ENCODE data around the gene PLTP. TPM values are rescaled to one million over a fixed set of nuclear protein-coding genes. Genes with fewer than 3 reads are reported as not detected.

The PLTP gene
- total and polyA plus RNA-seq, 7 experiments from 2014 or later, result 0.31 to 0.44 (median 0.37) TPM; not detected in 3

GRCh38 chr20:45938727-45939438 lies 26.9 kb upstream of the PLTP start:
- H3K36me3 Mint-ChIP-seq, result peaks cover 12 to 31% (median 17%) of the 10 kb centered on the region in 5 donors
- no peaks in the 10 kb centered on the region for H3K9me3 Mint-ChIP-seq
- ATAC-seq (no peak), DNase-seq (no peak)
- H3K27ac Mint-ChIP-seq, result peak overlapping the region in 3 of 9 donors; percentile 6 to 82 (median 70)
- H3K27me3 Mint-ChIP-seq, result no peaks in the 10 kb centered on the region
- POLR2A ChIA-PET, result interaction anchor here (0.8 to 6.8 kb wide), 6 partner anchors 9 to 748 kb away, joined by 3 to 174 read pairs (median 4); partner anchors contain the start of gene ZNF335
- H3K4me1 Mint-ChIP-seq, result peaks cover 8 to 33% (median 27%) of the 10 kb centered on the region in 7 donors
- H3K9me3 ChIP-seq (ENCODE audit: control insufficient read depth in 2 of 3, low read length in 3 of 3), result no peaks in the 10 kb centered on the region
- H3K4me3 ChIP-seq (ENCODE audit: low read length), result no peak overlapping the region
- H3K27me3 ChIP-seq (ENCODE audit: control insufficient read depth in 2 of 2, insufficient read depth in 2 of 2, low read length in 2 of 2), result no peaks in the 10 kb centered on the region
- peak overlapping the region in 1 of 10 donors; percentile 27 for H3K4me3 Mint-ChIP-seq
- peaks cover 6 to 15% of the 10 kb centered on the region in 2 donors for H3K4me1 ChIP-seq (ENCODE audit: control insufficient read depth in 2 of 2, insufficient read depth in 2 of 2, low read length in 2 of 2)
- intact Hi-C loops (cut with micrococcal nuclease), result loop anchor here in 1 of 2 donors (10.0 kb wide), 1 partner anchor 144 kb away; the partner anchor contains the start of genes DNTTIP1 and WFDC3
- CTCF ChIA-PET, result interaction anchor here (7.9 kb wide), 1 partner anchor 32 kb away, joined by 54 read pairs; the partner anchor contains the start of gene ZNF335
- peaks cover 11 to 75% (median 41%) of the 10 kb centered on the region in 3 experiments for H3K36me3 ChIP-seq (ENCODE audit: control insufficient read depth in 2 of 3, insufficient read depth in 3 of 3, low read length in 3 of 3)
- H3K27ac ChIP-seq (ENCODE audit: low read depth, low read length), result peak overlapping the region; percentile 25

DNA sequence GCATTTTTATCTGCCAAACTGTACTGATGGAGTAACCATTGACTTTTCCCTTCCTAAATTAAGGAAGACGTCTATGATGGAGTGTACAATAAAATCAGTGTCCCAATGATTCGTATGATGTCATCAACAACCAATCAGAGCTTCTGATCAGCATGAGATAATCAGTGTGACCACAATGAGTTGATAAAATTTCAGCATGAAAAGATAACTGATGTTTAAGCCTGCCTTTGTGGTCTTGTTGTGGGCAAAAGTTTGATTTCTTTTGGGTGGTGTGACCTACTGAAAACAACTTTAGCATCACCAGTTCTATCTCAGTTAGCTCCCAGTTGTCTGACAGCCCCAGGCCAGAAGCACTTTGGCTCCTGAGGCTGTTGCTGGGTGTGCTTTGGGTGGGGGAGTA lies 25.8 kb upstream of the PLTP start:
- no peaks in the 10 kb centered on the region for H3K27me3 ChIP-seq (ENCODE audit: control insufficient read depth in 2 of 2, insufficient read depth in 2 of 2, low read length in 2 of 2)
- H3K9me3 ChIP-seq (ENCODE audit: control insufficient read depth in 2 of 3, low read length in 3 of 3), result no peaks in the 10 kb centered on the region
- H3K27ac ChIP-seq (ENCODE audit: low read depth, low read length), result peak overlapping the region; percentile 25
- ChIA-PET CTCF (interaction anchor here (0.6 to 7.9 kb wide), 2 partner anchors 34 to 52 kb away, joined by 4 to 54 read pairs; partner anchors contain the start of gene ZNF335), POLR2A (interaction anchor here (1.5 to 6.8 kb wide), 5 partner anchors 10 to 80 kb away, joined by 3 to 174 read pairs (median 8); partner anchors contain the start of genes ACOT8, ZNF335, ZSWIM1 and ZSWIM3)
- intact Hi-C loops (cut with micrococcal nuclease), result loop anchor here in 1 of 2 donors (10.0 kb wide), 1 partner anchor 143 kb away; the partner anchor contains the start of genes DNTTIP1 and WFDC3
- no peaks in the 10 kb centered on the region for H3K9me3 Mint-ChIP-seq
- peaks cover 10 to 21% of the 10 kb centered on the region in 2 donors for H3K4me1 ChIP-seq (ENCODE audit: control insufficient read depth in 2 of 2, insufficient read depth in 2 of 2, low read length in 2 of 2)
- H3K27ac Mint-ChIP-seq, result peak overlapping the region; percentile 52 to 91 (median 81)
- no peak for ATAC-seq
- H3K4me3 ChIP-seq (ENCODE audit: low read length), result no peak overlapping the region
- H3K36me3 Mint-ChIP-seq, result peaks cover 12 to 28% (median 17%) of the 10 kb centered on the region in 5 donors
- no peaks in the 10 kb centered on the region for H3K27me3 Mint-ChIP-seq
- peaks cover under 1 to 65% (median 32%) of the 10 kb centered on the region in 3 experiments for H3K36me3 ChIP-seq (ENCODE audit: control insufficient read depth in 2 of 3, insufficient read depth in 3 of 3, low read length in 3 of 3)
- DNase-seq, result no peak
- H3K4me1 Mint-ChIP-seq, result peaks cover 8 to 37% (median 33%) of the 10 kb centered on the region in 7 donors
- peak overlapping the region; percentile 15 to 83 (median 63) for H3K4me3 Mint-ChIP-seq

DNA sequence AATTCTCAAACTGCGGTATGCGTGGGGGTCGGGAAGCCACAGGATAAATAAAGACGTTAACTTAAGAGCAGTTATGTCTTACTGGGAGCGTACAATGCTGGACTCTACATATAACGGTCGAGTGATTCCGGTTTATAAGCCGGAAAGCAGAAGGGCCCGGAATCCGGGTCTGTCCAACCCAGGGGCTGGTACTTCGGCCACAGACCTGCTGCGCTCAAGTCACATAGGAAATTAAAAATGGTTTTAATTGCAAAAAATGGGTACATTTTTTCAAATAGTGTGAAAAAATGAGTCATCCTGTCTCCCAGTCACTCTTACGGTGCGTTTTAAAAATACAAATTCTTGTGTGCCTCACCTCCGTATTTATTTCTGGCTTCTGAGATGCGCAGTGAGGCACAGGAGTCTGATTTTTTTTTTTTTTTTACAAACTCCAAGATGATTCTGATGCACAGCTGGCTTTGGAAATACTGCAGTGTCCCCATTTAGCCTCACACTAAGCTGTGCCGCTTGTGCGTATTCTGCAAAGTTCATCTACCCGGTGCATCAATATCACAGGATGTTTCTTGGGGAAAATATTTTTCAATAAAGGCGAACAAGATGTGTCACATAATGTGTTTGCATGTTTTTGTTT lies 23.6 kb upstream of the PLTP start:
- ChIA-PET POLR2A (interaction anchor here (0.6 to 6.8 kb wide), 24 partner anchors 8 to 573 kb away, joined by 3 to 174 read pairs (median 10); partner anchors contain the start of genes ACOT8, CTSA, DNTTIP1 and ELMO2), CTCF (interaction anchor here (0.7 to 7.9 kb wide), 5 partner anchors 16 to 54 kb away, joined by 3 to 54 read pairs (median 3); partner anchors contain the start of genes ZNF335 and ZSWIM1)
- Mint-ChIP-seq H3K27ac (peak overlapping the region; percentile 95 to 99 (median 97)), H3K27me3 (no peaks in the 10 kb centered on the region), H3K9me3 (no peaks in the 10 kb centered on the region), H3K36me3 (peaks cover 12 to 28% (median 17%) of the 10 kb centered on the region in 5 donors), H3K4me3 (peak overlapping the region; percentile 85 to 99 (median 97)), H3K4me1 (peaks cover 8 to 37% (median 33%) of the 10 kb centered on the region in 7 donors)
- ATAC-seq, result no peak
- no peaks in the 10 kb centered on the region for H3K9me3 ChIP-seq (ENCODE audit: control insufficient read depth in 2 of 3, low read length in 3 of 3)
- H3K4me3 ChIP-seq (ENCODE audit: low read length), result peak overlapping the region; percentile 96
- peak in 1 of 9 donors; percentile 45 for DNase-seq
- no peaks in the 10 kb centered on the region for H3K27me3 ChIP-seq (ENCODE audit: control insufficient read depth in 2 of 2, insufficient read depth in 2 of 2, low read length in 2 of 2)
- H3K4me1 ChIP-seq (ENCODE audit: control insufficient read depth in 2 of 2, insufficient read depth in 2 of 2, low read length in 2 of 2), result peaks cover 10 to 21% of the 10 kb centered on the region in 2 donors
- intact Hi-C loops (cut with micrococcal nuclease), result loop anchor here (1.0 to 10.0 kb wide), 13 partner anchors 37 to 975 kb away; partner anchors contain the start of genes ACOT8 (in 2 of the 2), CTSA (in 2 of the 2), DNTTIP1 (in 2 of the 2) and NEURL2 (in 2 of the 2)
- H3K36me3 ChIP-seq (ENCODE audit: control insufficient read depth in 2 of 3, insufficient read depth in 3 of 3, low read length in 3 of 3), result peaks cover 0 to 46% (median 25%) of the 10 kb centered on the region in 3 experiments
- peak overlapping the region; percentile 96 for H3K27ac ChIP-seq (ENCODE audit: low read depth, low read length)

GRCh38 chr20:45934586-45935415 lies 22.8 kb upstream of the PLTP start, which contains the start of gene PCIF1:
Gene PCIF1, plus strand, starts transcription at chr20:45934683. Its CDS starts 4,317 bp downstream, at chr20:45939000.
- Histone ChIP-seq H3K4me3 (ENCODE audit: low read length) (peak within 1 kb of the TSS; percentile 96), H3K27me3 (ENCODE audit: control insufficient read depth in 2 of 2, insufficient read depth in 2 of 2, low read length in 2 of 2) (no peaks in the 10 kb centered on the region), H3K27ac (ENCODE audit: low read depth, low read length) (peak within 1 kb of the TSS; percentile 96), H3K36me3 (ENCODE audit: control insufficient read depth in 2 of 3, insufficient read depth in 3 of 3, low read length in 3 of 3) (peaks cover 0 to 39% (median 21%) of the 10 kb centered on the region in 3 experiments), H3K4me1 (ENCODE audit: control insufficient read depth in 2 of 2, insufficient read depth in 2 of 2, low read length in 2 of 2) (peaks cover 10 to 21% of the 10 kb centered on the region in 2 donors), H3K9me3 (ENCODE audit: control insufficient read depth in 2 of 3, low read length in 3 of 3) (no peaks in the 10 kb centered on the region)
- ATAC-seq, result peak; percentile 87
- DNase-seq, result peak; percentile 98 to 99 (median 99)
- CTCF ChIA-PET, result interaction anchor here (0.8 to 7.9 kb wide), 5 partner anchors 16 to 54 kb away, joined by 3 to 54 read pairs (median 3); partner anchors contain the start of genes ZNF335 and ZSWIM1
- H3K4me3 Mint-ChIP-seq, result peak within 1 kb of the TSS; percentile 85 to 99 (median 98)
- no peaks in the 10 kb centered on the region for H3K27me3 Mint-ChIP-seq
- intact Hi-C loops (cut with micrococcal nuclease), result loop anchor here (1.0 to 10.0 kb wide), 16 partner anchors 24 to 974 kb away; partner anchors contain the start of genes ACOT8 (in 2 of the 2), CTSA (in 2 of the 2), DNTTIP1 (in 2 of the 2) and NEURL2 (in 2 of the 2)
- peaks cover 8 to 37% (median 33%) of the 10 kb centered on the region in 7 donors for H3K4me1 Mint-ChIP-seq
- peak within 1 kb of the TSS; percentile 95 to 99 (median 98) for H3K27ac Mint-ChIP-seq
- no peaks in the 10 kb centered on the region for H3K9me3 Mint-ChIP-seq
- POLR2A ChIA-PET, result interaction anchor here (0.6 to 6.8 kb wide), 26 partner anchors 9 to 572 kb away, joined by 3 to 174 read pairs (median 8); partner anchors contain the start of genes ACOT8, CTSA, DNTTIP1 and ELMO2
- peaks cover 10 to 23% (median 17%) of the 10 kb centered on the region in 5 donors for H3K36me3 Mint-ChIP-seq

- H3K4me3 Mint-ChIP-seq, result peak overlapping the region; percentile 85 to 99 (median 97)
- peak in 1 of 9 donors; percentile 60 for DNase-seq
- no peaks in the 10 kb centered on the region for H3K27me3 Mint-ChIP-seq
- Histone ChIP-seq H3K4me1 (ENCODE audit: control insufficient read depth in 2 of 2, insufficient read depth in 2 of 2, low read length in 2 of 2) (peaks cover 10 to 21% of the 10 kb centered on the region in 2 donors), H3K27me3 (ENCODE audit: control insufficient read depth in 2 of 2, insufficient read depth in 2 of 2, low read length in 2 of 2) (no peaks in the 10 kb centered on the region), H3K9me3 (ENCODE audit: control insufficient read depth in 2 of 3, low read length in 3 of 3) (no peaks in the 10 kb centered on the region), H3K4me3 (ENCODE audit: low read length) (peak overlapping the region; percentile 96), H3K36me3 (ENCODE audit: control insufficient read depth in 2 of 3, insufficient read depth in 3 of 3, low read length in 3 of 3) (peaks cover 0 to 32% (median 14%) of the 10 kb centered on the region in 3 experiments), H3K27ac (ENCODE audit: low read depth, low read length) (peak overlapping the region; percentile 96)
- peak; percentile 1 for ATAC-seq
- peaks cover 5 to 18% (median 12%) of the 10 kb centered on the region in 5 donors for H3K36me3 Mint-ChIP-seq
- ChIA-PET POLR2A (interaction anchor here (0.6 to 6.8 kb wide), 20 partner anchors 10 to 571 kb away, joined by 3 to 174 read pairs (median 12); partner anchors contain the start of genes ACOT8, CTSA, ELMO2 and NEURL2), CTCF (interaction anchor here (0.6 to 7.9 kb wide), 10 partner anchors 11 to 79 kb away, joined by 3 to 54 read pairs (median 4); partner anchors contain the start of genes CTSA, NEURL2, ZNF335 and ZSWIM1)
- H3K9me3 Mint-ChIP-seq, result no peaks in the 10 kb centered on the region
- peak overlapping the region; percentile 94 to 99 (median 96) for H3K27ac Mint-ChIP-seq
- H3K4me1 Mint-ChIP-seq, result peaks cover 8 to 33% (median 30%) of the 10 kb centered on the region in 7 donors
- intact Hi-C loops (cut with micrococcal nuclease), result loop anchor here (1.0 to 10.0 kb wide), 7 partner anchors 23 to 973 kb away; partner anchors contain the start of genes DNTTIP1 (in 1 of the 2), NCOA5 (in 1 of the 2), TOMM34 (in 1 of the 2) and UBE2C (in 1 of the 2)
Observed at GRCh38 chr20:45934046-45934585, 22.2 kb upstream of the PLTP start.
